Epidermal melanocyte (primary cell): ENCODE results near the gene HIVEP3.

ENCODE experiments used
- DNase-seq: peaks from one replicate; pipeline ENCODE4 v3.0.0; 2011; ENCODE audit warnings: low spot score; ENCODE audit not compliant: insufficient read length

The HIVEP3 gene

GRCh38 chr1:41487126-41488039 is 431.3 kb downstream of the HIVEP3 start:
- no peak for DNase-seq

GRCh38 chr1:41486371-41487125 is 432.2 kb downstream of the HIVEP3 start:
- no peak for DNase-seq

GRCh38 chr1:41486053-41486370 is 432.7 kb downstream of the HIVEP3 start:
- no peak for DNase-seq

- DNase-seq, result no peak
Measured at GRCh38 chr1:41485605-41486004, 433.1 kb downstream of the HIVEP3 start.

GRCh38 chr1:41484402-41485241 is 434.1 kb downstream of the HIVEP3 start, which contains the start of gene EDN2:
EDN2 (minus strand) TSS chr1:41484683; CDS start chr1:41484601, 82 bp downstream.
- no peak for DNase-seq

GRCh38 chr1:41483960-41484401 is 434.7 kb downstream of the HIVEP3 start:
- no peak for DNase-seq

- DNase-seq, result no peak
Measured at GRCh38 chr1:41483001-41483850, 435.5 kb downstream of the HIVEP3 start.

GRCh38 chr1:41482001-41482765 is 436.5 kb downstream of the HIVEP3 start:
- DNase-seq, result no peak

GRCh38 chr1:41481109-41481775 is 437.5 kb downstream of the HIVEP3 start:
- DNase-seq, result no peak

GRCh38 chr1:41480204-41481108 is 438.3 kb downstream of the HIVEP3 start:
- DNase-seq, result no peak

- no peak for DNase-seq
Measured at GRCh38 chr1:41479808-41480160, 438.9 kb downstream of the HIVEP3 start.

GRCh38 chr1:41479000-41479807 is 439.5 kb downstream of the HIVEP3 start:
- no peak for DNase-seq

GRCh38 chr1:41478118-41478748 is 440.5 kb downstream of the HIVEP3 start:
- DNase-seq, result no peak

GRCh38 chr1:41476807-41477361 is 441.8 kb downstream of the HIVEP3 start:
- DNase-seq, result no peak

- DNase-seq, result no peak
Measured at GRCh38 chr1:41475859-41476567, 442.7 kb downstream of the HIVEP3 start.

GRCh38 chr1:41475346-41475745 is 443.4 kb downstream of the HIVEP3 start:
- DNase-seq, result no peak
